Esophagus muscularis mucosa (tissue), 3 donors: Measurements from ENCODE around the gene TELO2.

Source experiments
- CTCF ChIP-seq, 3 experiments: fragments of 200-600 bp in 2 of 3; fragments of 450-650 bp in 1 of 3; sonication (generic) in 2 of 3; IDR thresholded peaks; one replicate each; pipeline ENCODE4 v1.5.1; 2017 to 2019; ENCODE audit warnings: antibody characterized with exemption in 3 of 3, mild to moderate bottlenecking in 2 of 3, moderate library complexity in 1 of 3
- POLR2AphosphoS5 ChIP-seq, 2 donors: sonication (generic); formaldehyde crosslinking; IDR thresholded peaks; one replicate each; pipeline ENCODE4 v1.6.1; 2017; ENCODE audit warnings: antibody characterized with exemption in 2 of 2

- TF ChIP-seq CTCF (IDR thresholded peaks at IDR 0.05): no peak
- TF ChIP-seq POLR2AphosphoS5 (IDR thresholded peaks at IDR 0.05): peak; percentile 88 to 90
Measured at GRCh38 chr16:1533443-1533951, 40.3 kb downstream of the TELO2 start, which contains the start of gene TMEM204.
